ENCODE measurements around the gene CCDC50.

CCDC50 gene

DNA sequence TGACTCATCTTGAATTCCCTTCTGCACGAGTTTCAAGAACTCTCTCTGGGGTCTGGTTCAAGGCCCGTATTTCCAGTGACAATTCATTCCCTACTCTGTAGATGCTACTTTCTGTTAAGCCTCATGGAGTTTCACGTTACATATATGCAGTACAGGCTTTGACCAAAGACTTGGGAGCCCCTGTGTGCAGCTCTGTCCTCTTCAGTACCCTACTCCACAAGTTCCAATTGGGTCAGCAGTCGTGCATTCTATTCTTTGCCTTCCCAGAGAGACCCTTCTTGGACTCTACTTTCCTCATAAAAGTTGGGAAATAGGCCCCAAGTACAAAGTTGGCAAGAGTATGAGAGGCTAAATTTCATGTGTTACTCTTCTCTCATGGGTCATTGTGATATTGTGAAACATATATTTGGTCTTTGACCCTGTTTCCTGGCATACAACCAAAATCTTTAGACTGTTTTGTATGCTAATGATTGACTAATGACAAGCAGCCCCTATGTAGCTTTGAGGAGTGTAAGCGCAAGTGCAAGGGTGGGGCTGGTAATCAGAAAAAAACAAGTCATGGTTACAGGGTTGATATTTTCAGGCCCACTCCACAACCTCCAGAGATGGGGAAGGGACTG lies 15.0 kb upstream of the CCDC50 start:
- no peak for TF ChIP-seq EZH2phosphoT487 (IDR thresholded peaks at IDR 0.05; ENCODE audit: borderline replicate concordance, low read length)
- no peak for TF ChIP-seq CTCF (IDR thresholded peaks at IDR 0.05; ENCODE audit: low read depth, low read length, poor library complexity, severe bottlenecking)
- Histone ChIP-seq H4K20me1 (ENCODE audit: control insufficient read depth, insufficient read depth, low read depth, low read length) (no peaks in the 10 kb centered on the region), H3K36me3 (ENCODE audit: control insufficient read depth, low read length) (no peaks in the 10 kb centered on the region), H3K9me3 (ENCODE audit: control insufficient read depth, insufficient read depth, low read length) (no peaks in the 10 kb centered on the region), H3K27ac (ENCODE audit: low read depth, low read length) (no peak overlapping the region), H3K79me2 (ENCODE audit: control insufficient read depth, low read length) (no peaks in the 10 kb centered on the region), H3K4me3 (ENCODE audit: low read length) (no peak overlapping the region), H3K27me3 (ENCODE audit: control insufficient read depth, low read length) (no peaks in the 10 kb centered on the region), H3F3A (ENCODE audit: control insufficient read depth, insufficient read depth) (no peaks in the 10 kb centered on the region), H3K4me1 (ENCODE audit: control insufficient read depth, low read length) (no peaks in the 10 kb centered on the region), H3K4me2 (ENCODE audit: low read length) (no peak overlapping the region), H3K9me2 (replicated peaks; ENCODE audit: control insufficient read depth, low read length) (no peaks in the 10 kb centered on the region)

- Histone ChIP-seq H3K4me2 (ENCODE audit: low read length) (no peak overlapping the region), H3K4me3 (ENCODE audit: low read length) (no peak overlapping the region), H3F3A (ENCODE audit: control insufficient read depth, insufficient read depth) (no peaks in the 10 kb centered on the region), H3K4me1 (ENCODE audit: control insufficient read depth, low read length) (no peaks in the 10 kb centered on the region), H3K36me3 (ENCODE audit: control insufficient read depth, low read length) (no peaks in the 10 kb centered on the region), H3K79me2 (ENCODE audit: control insufficient read depth, low read length) (no peaks in the 10 kb centered on the region), H3K9me3 (ENCODE audit: control insufficient read depth, insufficient read depth, low read length) (no peaks in the 10 kb centered on the region), H3K27me3 (ENCODE audit: control insufficient read depth, low read length) (no peaks in the 10 kb centered on the region), H4K20me1 (ENCODE audit: control insufficient read depth, insufficient read depth, low read depth, low read length) (no peaks in the 10 kb centered on the region), H3K27ac (ENCODE audit: low read depth, low read length) (no peak overlapping the region), H3K9me2 (replicated peaks; ENCODE audit: control insufficient read depth, low read length) (no peaks in the 10 kb centered on the region)
- TF ChIP-seq EZH2phosphoT487 (IDR thresholded peaks at IDR 0.05; ENCODE audit: borderline replicate concordance, low read length), result no peak
- no peak for TF ChIP-seq CTCF (IDR thresholded peaks at IDR 0.05; ENCODE audit: low read depth, low read length, poor library complexity, severe bottlenecking)
These were observed 12.2 kb upstream of the CCDC50 start for GRCh38 chr3:191316876-191317603.

DNA sequence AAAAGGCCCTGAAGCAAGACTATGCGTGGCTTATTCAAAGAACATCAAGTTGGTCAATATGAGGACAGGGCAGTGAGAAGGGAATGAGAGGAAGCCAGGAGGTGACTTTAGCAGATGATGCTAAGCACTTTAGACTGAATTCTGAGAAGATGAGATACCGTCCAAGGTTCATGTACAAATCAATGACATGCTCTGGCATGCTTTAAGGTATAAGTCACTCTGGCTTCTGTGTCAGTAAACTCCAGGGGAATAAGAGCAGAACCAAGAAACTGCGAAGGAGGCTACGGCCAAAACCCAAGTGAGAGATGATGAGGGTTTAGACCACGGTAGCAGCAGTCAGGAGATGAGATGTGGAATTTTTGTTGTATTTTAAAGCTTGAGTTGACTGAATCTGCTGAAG lies 8.9 kb upstream of the CCDC50 start:
- no peak for TF ChIP-seq EZH2phosphoT487 (IDR thresholded peaks at IDR 0.05; ENCODE audit: borderline replicate concordance, low read length)
- TF ChIP-seq CTCF (IDR thresholded peaks at IDR 0.05; ENCODE audit: low read depth, low read length, poor library complexity, severe bottlenecking), result no peak
- Histone ChIP-seq H3K9me2 (replicated peaks; ENCODE audit: control insufficient read depth, low read length) (no peaks in the 10 kb centered on the region), H3K4me2 (ENCODE audit: low read length) (no peak overlapping the region), H3K79me2 (ENCODE audit: control insufficient read depth, low read length) (no peaks in the 10 kb centered on the region), H4K20me1 (ENCODE audit: control insufficient read depth, insufficient read depth, low read depth, low read length) (no peaks in the 10 kb centered on the region), H3K4me1 (ENCODE audit: control insufficient read depth, low read length) (no peaks in the 10 kb centered on the region), H3K36me3 (ENCODE audit: control insufficient read depth, low read length) (no peaks in the 10 kb centered on the region), H3K27me3 (ENCODE audit: control insufficient read depth, low read length) (no peaks in the 10 kb centered on the region), H3K27ac (ENCODE audit: low read depth, low read length) (no peak overlapping the region), H3K4me3 (ENCODE audit: low read length) (no peak overlapping the region), H3K9me3 (ENCODE audit: control insufficient read depth, insufficient read depth, low read length) (no peaks in the 10 kb centered on the region), H3F3A (ENCODE audit: control insufficient read depth, insufficient read depth) (no peaks in the 10 kb centered on the region)
